ENCODE results near the gene PPM1H.
"Not testable (repeated sequence)": the region's sequence is repeated elsewhere in the genome, so short reads cannot be mapped to it uniquely, and the experiment has no call there.

The PPM1H gene

DNA sequence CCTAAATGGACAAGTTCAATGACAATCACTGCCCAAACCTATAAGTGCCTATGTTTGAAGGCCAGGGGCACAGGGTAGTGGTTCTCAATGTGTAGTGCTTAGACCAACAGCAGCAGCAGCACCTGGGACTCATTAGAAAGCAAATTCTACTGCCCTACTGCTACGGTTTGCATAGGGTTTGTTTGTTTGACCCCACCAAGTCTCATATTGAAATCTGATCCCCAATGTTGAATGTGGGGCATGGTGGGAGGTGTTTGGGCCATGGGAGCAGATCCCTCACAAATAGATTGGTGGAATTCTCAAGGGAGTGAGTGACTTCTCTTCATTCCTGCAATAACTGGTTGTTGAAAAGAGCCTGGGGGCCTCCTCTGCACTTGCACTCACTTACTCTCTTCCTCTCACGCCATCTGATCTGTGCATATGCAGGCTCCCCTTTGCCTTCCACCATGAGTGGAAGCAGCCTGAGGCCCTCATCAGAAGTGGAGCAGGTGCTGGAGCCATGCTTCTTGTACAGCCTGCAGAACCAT, 39.5 kb downstream of the PPM1H start:
- Histone ChIP-seq H3K4me1 (ENCODE audit: control insufficient read depth, insufficient read depth, low read length, poor library complexity, severe bottlenecking) (no peaks in the 10 kb centered on the region), H3K9me3 (ENCODE audit: control insufficient read depth, low read length) (no peaks in the 10 kb centered on the region), H3K27ac (ENCODE audit: insufficient read depth, low read length, poor library complexity, severe bottlenecking) (no peak overlapping the region), H3K4me3 (ENCODE audit: insufficient read depth, low read depth, low read length, poor library complexity, severe bottlenecking) (no peak overlapping the region), H3K27me3 (replicated peaks; ENCODE audit: control insufficient read depth, insufficient read depth, low read length, poor library complexity, severe bottlenecking) (no peaks in the 10 kb centered on the region), H3K36me3 (ENCODE audit: control insufficient read depth, insufficient read depth, low read length) (no peaks in the 10 kb centered on the region)
- DNase-seq: no peak

DNA sequence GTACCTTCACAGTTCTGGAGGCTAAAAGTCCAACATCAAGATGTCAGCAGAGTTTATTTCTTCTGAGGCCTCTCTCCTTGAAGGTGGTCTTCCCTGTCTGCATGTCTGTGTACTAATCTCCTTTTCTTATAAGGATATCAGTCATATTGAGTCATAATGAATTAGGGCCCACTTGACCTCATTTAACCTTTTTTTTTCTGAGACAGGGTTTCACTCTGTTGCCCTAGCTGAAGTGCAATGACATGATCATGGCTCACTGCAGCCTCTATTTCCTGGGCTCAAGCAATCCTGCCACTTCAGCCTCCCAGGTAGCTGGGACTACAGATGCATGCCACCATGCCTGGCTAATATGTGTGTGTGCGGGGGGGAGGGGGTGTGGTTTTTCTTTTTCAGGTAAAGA, 41.7 kb downstream of the PPM1H start:
- no peak for DNase-seq
- Histone ChIP-seq H3K36me3 (ENCODE audit: control insufficient read depth, insufficient read depth, low read length) (no peaks in the 10 kb centered on the region), H3K27ac (ENCODE audit: insufficient read depth, low read length, poor library complexity, severe bottlenecking) (no peak overlapping the region), H3K4me1 (ENCODE audit: control insufficient read depth, insufficient read depth, low read length, poor library complexity, severe bottlenecking) (no peaks in the 10 kb centered on the region), H3K9me3 (ENCODE audit: control insufficient read depth, low read length) (no peaks in the 10 kb centered on the region), H3K27me3 (replicated peaks; ENCODE audit: control insufficient read depth, insufficient read depth, low read length, poor library complexity, severe bottlenecking) (no peaks in the 10 kb centered on the region), H3K4me3 (ENCODE audit: insufficient read depth, low read depth, low read length, poor library complexity, severe bottlenecking) (no peak overlapping the region)

DNA sequence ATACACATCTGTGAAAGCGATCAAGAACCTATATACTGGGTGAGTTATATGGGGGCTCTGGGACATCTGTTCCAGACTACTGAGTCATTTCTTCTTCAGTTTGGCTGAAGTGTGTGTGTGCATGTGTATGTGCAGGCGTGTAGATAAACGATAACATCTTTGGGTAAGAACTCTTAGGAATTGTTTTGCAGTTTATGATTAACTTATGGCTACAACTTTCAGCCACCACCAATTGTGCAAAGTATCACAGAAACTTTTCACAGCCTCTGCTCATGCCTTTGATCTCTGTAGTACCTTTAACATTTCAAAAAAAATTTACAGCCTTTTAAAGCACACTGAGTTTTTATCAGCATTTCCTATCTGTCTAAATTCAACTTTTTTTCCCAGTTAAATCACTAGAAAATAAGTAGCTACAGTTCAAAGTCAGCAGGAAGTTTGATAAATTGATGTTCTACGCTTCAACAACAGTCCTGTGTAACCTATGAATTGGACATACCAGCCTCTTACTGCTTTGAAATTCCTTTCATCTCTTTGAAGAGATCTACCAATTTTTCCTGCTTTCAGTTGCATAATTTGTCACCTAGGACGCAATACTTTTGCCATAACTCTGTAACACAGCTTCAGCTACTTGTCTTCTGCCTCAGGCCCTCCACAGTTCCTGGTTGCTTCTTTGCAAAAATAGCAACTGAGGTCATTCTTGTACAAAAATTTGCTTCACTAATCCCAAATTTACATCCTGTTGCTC, 43.0 kb downstream of the PPM1H start:
- Histone ChIP-seq H3K27ac (ENCODE audit: insufficient read depth, low read length, poor library complexity, severe bottlenecking) (no peak overlapping the region), H3K4me3 (ENCODE audit: insufficient read depth, low read depth, low read length, poor library complexity, severe bottlenecking) (no peak overlapping the region), H3K4me1 (ENCODE audit: control insufficient read depth, insufficient read depth, low read length, poor library complexity, severe bottlenecking) (no peaks in the 10 kb centered on the region), H3K9me3 (ENCODE audit: control insufficient read depth, low read length) (no peaks in the 10 kb centered on the region), H3K27me3 (replicated peaks; ENCODE audit: control insufficient read depth, insufficient read depth, low read length, poor library complexity, severe bottlenecking) (no peaks in the 10 kb centered on the region), H3K36me3 (ENCODE audit: control insufficient read depth, insufficient read depth, low read length) (no peaks in the 10 kb centered on the region)
- DNase-seq: no peak

DNA sequence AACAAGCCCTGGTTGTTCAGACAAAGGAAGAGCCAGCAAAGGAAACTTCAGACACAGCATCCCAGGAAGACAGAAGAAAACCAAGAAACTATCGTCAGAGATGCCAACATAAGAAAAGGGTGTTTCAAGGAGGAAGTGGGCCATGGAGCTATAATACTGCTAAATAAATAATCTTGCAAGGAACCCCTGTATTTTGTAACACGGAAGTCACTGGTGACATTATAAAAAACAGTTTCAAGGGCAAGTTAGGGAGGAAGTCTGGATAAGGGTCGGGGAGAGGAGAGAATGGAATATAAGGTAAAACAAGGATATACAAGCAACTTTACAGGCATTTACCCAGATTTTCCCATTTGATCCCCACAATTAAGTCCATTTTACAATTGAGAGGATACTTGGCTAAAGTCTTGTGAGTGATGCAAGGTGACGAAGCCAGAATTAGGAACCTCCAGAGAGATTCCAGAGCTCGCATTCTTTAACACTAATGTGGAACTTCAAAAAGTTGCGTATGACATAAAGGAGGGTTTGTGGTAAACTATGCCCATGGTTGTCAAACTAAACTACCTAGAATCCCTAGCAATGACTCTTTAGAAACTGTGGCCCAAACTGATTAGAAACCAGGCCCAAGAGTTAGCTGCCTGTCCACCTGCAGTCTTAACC, 46.4 kb downstream of the PPM1H start:
- DNase-seq: no peak
- Histone ChIP-seq H3K36me3 (ENCODE audit: control insufficient read depth, insufficient read depth, low read length) (no peaks in the 10 kb centered on the region), H3K27ac (ENCODE audit: insufficient read depth, low read length, poor library complexity, severe bottlenecking) (no peak overlapping the region), H3K27me3 (replicated peaks; ENCODE audit: control insufficient read depth, insufficient read depth, low read length, poor library complexity, severe bottlenecking) (no peaks in the 10 kb centered on the region), H3K9me3 (ENCODE audit: control insufficient read depth, low read length) (no peaks in the 10 kb centered on the region), H3K4me1 (ENCODE audit: control insufficient read depth, insufficient read depth, low read length, poor library complexity, severe bottlenecking) (no peaks in the 10 kb centered on the region), H3K4me3 (ENCODE audit: insufficient read depth, low read depth, low read length, poor library complexity, severe bottlenecking) (no peak overlapping the region)

DNA sequence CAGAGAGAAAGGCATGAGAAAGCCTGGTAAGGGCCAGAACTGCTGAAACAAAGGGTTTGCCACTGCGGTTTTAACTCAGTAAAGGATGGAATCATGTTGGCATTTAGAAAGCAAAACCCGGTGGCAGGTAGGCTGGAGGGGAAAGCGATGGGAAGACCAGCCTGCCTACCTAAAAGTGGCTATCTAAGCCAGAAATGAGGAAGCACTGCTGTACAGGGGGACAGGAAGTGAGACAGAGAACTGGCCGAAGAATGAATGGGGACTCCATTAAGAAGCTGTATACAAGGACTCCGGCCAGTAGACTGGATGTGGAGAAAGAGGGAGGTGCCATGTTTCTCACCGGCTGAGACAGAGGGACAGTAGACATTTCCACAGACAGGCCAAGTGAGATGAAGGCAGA, 48.2 kb downstream of the PPM1H start:
- Histone ChIP-seq H3K4me3 (ENCODE audit: insufficient read depth, low read depth, low read length, poor library complexity, severe bottlenecking) (no peak overlapping the region), H3K27ac (ENCODE audit: insufficient read depth, low read length, poor library complexity, severe bottlenecking) (no peak overlapping the region), H3K9me3 (ENCODE audit: control insufficient read depth, low read length) (no peaks in the 10 kb centered on the region), H3K27me3 (replicated peaks; ENCODE audit: control insufficient read depth, insufficient read depth, low read length, poor library complexity, severe bottlenecking) (no peaks in the 10 kb centered on the region), H3K4me1 (ENCODE audit: control insufficient read depth, insufficient read depth, low read length, poor library complexity, severe bottlenecking) (no peaks in the 10 kb centered on the region), H3K36me3 (ENCODE audit: control insufficient read depth, insufficient read depth, low read length) (no peaks in the 10 kb centered on the region)
- no peak for DNase-seq

DNA sequence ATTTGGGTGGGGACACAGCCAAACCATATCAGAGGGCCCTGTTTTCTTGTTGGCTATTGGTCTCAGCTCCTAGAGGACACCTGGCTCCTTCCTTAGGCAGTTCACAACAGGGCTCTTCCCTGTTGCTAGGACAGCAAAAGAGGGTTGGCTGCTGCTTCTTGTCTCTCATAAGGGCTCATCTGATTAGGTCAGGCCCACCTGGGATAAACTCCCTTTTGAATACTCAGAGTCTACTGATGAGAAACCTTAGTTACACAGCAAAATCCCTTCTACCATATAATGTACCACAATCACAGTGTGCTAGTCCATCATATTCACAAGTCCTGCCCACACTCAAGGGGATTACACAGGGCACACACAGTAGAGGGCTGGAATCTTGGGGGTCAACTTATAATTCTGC, 49.7 kb downstream of the PPM1H start:
- no peaks in the 10 kb centered on the region for H3K36me3 ChIP-seq (ENCODE audit: control insufficient read depth, insufficient read depth, low read length)
- H3K4me3 ChIP-seq (ENCODE audit: insufficient read depth, low read depth, low read length, poor library complexity, severe bottlenecking): no peak overlapping the region
- no peaks in the 10 kb centered on the region for H3K27me3 ChIP-seq (replicated peaks; ENCODE audit: control insufficient read depth, insufficient read depth, low read length, poor library complexity, severe bottlenecking)
- DNase-seq: no peak
- no peaks in the 10 kb centered on the region for H3K9me3 ChIP-seq (ENCODE audit: control insufficient read depth, low read length)
- no peaks in the 10 kb centered on the region for H3K4me1 ChIP-seq (ENCODE audit: control insufficient read depth, insufficient read depth, low read length, poor library complexity, severe bottlenecking)
- no peak overlapping the region for H3K27ac ChIP-seq (ENCODE audit: insufficient read depth, low read length, poor library complexity, severe bottlenecking)

DNA sequence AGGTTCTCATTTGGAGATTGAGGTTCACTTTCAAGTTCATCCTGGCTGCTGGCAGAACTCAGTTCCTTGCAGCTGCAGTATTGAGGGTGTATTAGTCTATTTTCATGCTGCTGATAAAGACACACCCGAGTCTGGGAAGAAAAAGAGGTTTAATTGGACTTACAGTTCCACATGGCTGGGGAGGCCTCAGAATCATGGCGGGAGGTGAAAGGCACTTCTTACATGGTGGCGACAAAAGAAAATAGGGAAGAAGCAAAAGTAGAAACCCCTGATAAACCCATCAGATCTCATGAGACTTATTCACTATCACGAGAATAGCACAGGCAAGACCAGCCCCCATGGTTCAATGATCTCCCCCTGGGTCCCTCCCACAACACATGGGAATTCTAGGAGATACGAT, 50.1 kb downstream of the PPM1H start:
- not testable (repeated sequence) for H3K4me3 ChIP-seq (ENCODE audit: insufficient read depth, low read depth, low read length, poor library complexity, severe bottlenecking); H3K9me3 ChIP-seq (ENCODE audit: control insufficient read depth, low read length); H3K27ac ChIP-seq (ENCODE audit: insufficient read depth, low read length, poor library complexity, severe bottlenecking); H3K4me1 ChIP-seq (ENCODE audit: control insufficient read depth, insufficient read depth, low read length, poor library complexity, severe bottlenecking); H3K36me3 ChIP-seq (ENCODE audit: control insufficient read depth, insufficient read depth, low read length); DNase-seq; H3K27me3 ChIP-seq (replicated peaks; ENCODE audit: control insufficient read depth, insufficient read depth, low read length, poor library complexity, severe bottlenecking)

DNA sequence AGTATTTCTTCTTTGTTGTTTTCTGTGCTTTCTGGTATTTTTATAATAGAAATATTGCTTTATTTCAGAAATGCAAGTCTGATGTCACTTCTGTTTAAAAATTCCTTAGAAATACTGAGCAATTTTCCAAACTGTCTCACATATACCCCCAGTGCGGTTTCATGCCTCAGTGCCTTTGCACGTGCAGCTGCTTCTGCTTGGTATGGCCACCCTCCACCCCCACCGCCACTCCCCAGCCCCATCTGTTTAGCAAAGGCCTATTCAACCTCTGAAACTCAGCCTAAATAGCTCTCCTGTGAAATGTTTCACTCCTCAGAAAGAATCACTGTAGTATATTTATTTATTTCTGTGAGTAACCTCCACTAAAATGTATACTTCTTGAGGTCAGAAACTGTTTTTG, 52.3 kb downstream of the PPM1H start:
- H3K4me1 ChIP-seq (ENCODE audit: control insufficient read depth, insufficient read depth, low read length, poor library complexity, severe bottlenecking): no peaks in the 10 kb centered on the region
- DNase-seq: no peak
- no peaks in the 10 kb centered on the region for H3K9me3 ChIP-seq (ENCODE audit: control insufficient read depth, low read length)
- no peak overlapping the region for H3K4me3 ChIP-seq (ENCODE audit: insufficient read depth, low read depth, low read length, poor library complexity, severe bottlenecking)
- H3K27ac ChIP-seq (ENCODE audit: insufficient read depth, low read length, poor library complexity, severe bottlenecking): no peak overlapping the region
- no peaks in the 10 kb centered on the region for H3K27me3 ChIP-seq (replicated peaks; ENCODE audit: control insufficient read depth, insufficient read depth, low read length, poor library complexity, severe bottlenecking)
- no peaks in the 10 kb centered on the region for H3K36me3 ChIP-seq (ENCODE audit: control insufficient read depth, insufficient read depth, low read length)

DNA sequence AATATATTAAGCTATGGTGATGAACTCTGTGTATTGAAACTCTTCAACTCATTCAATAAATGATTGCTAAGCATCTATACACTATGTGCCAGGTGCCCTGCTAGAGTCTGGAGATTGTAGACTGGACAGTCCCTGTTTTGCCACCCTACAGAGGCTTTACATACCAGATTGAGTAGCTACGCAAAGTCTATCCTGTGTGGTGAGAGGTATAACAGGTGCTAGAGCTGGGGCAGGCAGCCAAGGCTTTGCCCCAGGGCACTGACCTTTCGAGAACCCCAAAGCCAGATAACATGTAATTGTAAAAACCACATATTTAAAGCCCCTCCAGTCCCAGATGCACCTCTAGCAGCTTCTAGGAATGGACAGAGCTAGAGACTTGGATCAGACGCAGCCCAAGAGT, 52.8 kb downstream of the PPM1H start:
- no peak for DNase-seq
- Histone ChIP-seq H3K4me1 (ENCODE audit: control insufficient read depth, insufficient read depth, low read length, poor library complexity, severe bottlenecking) (no peaks in the 10 kb centered on the region), H3K4me3 (ENCODE audit: insufficient read depth, low read depth, low read length, poor library complexity, severe bottlenecking) (no peak overlapping the region), H3K36me3 (ENCODE audit: control insufficient read depth, insufficient read depth, low read length) (no peaks in the 10 kb centered on the region), H3K27ac (ENCODE audit: insufficient read depth, low read length, poor library complexity, severe bottlenecking) (no peak overlapping the region), H3K27me3 (replicated peaks; ENCODE audit: control insufficient read depth, insufficient read depth, low read length, poor library complexity, severe bottlenecking) (no peaks in the 10 kb centered on the region), H3K9me3 (ENCODE audit: control insufficient read depth, low read length) (no peaks in the 10 kb centered on the region)

DNA sequence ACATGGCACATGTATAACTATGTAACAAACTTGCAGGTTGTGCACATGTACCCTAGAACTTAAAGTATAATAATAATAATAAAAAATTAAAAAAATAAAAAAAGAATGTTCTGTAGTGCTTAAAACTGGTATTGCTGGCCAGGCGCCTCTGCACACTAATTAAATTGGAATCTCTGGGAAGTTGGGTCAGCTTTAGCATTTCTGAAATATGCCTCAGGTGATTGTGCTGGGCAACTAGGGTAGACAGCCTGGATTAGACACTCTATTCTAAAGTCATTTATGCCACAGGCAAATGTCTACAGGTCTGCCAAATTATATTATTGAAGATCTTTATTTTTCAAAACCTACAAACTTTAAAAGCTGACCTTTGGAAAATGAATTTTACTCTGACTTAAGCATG, 55.3 kb downstream of the PPM1H start:
- Histone ChIP-seq H3K27me3 (replicated peaks; ENCODE audit: control insufficient read depth, insufficient read depth, low read length, poor library complexity, severe bottlenecking) (no peaks in the 10 kb centered on the region), H3K36me3 (ENCODE audit: control insufficient read depth, insufficient read depth, low read length) (no peaks in the 10 kb centered on the region), H3K27ac (ENCODE audit: insufficient read depth, low read length, poor library complexity, severe bottlenecking) (no peak overlapping the region), H3K9me3 (ENCODE audit: control insufficient read depth, low read length) (no peaks in the 10 kb centered on the region), H3K4me1 (ENCODE audit: control insufficient read depth, insufficient read depth, low read length, poor library complexity, severe bottlenecking) (no peaks in the 10 kb centered on the region), H3K4me3 (ENCODE audit: insufficient read depth, low read depth, low read length, poor library complexity, severe bottlenecking) (no peak overlapping the region)
- DNase-seq: no peak

Measured in effector memory CD4-positive, alpha-beta T cell (primary cell).